Testis (tissue), 3 donors: ENCODE measurements around the gene ABO. TPM values are rescaled to one million over a fixed set of nuclear protein-coding genes. Genes with fewer than 3 reads are reported as not detected.
"Not testable (repeated sequence)": the region's sequence is repeated elsewhere in the genome, so short reads cannot be mapped to it uniquely, and the experiment has no call there.

Experiments used
- DNase-seq: peaks from one replicate; pipeline ENCODE4 v3.0.0-alpha.2; 2019
- H3K27ac ChIP-seq, 2 donors: fragments of 200-600 bp; sonication (generic); one replicate each; pipeline ENCODE4 v1.5.1; 2019
- H3K27me3 ChIP-seq: fragments of 200-600 bp; sonication (generic); one replicate; pipeline ENCODE4 v1.5.1; 2019
- H3K36me3 ChIP-seq: fragments of 200-600 bp; sonication (generic); one replicate; pipeline ENCODE4 v1.5.1; 2017; ENCODE audit warnings: low read depth; ENCODE audit errors: missing control alignments
- H3K4me1 ChIP-seq: fragments of 200-600 bp; sonication (generic); one replicate; pipeline ENCODE4 v1.5.1; 2019
- H3K4me3 ChIP-seq, 2 donors: fragments of 200-600 bp; sonication (generic); one replicate each; pipeline ENCODE4 v1.5.1; 2017 to 2019
- H3K9me3 ChIP-seq: fragments of 200-600 bp; sonication (generic); one replicate; pipeline ENCODE4 v1.5.1; 2017
- CTCF ChIP-seq, 3 experiments: fragments of 450-650 bp in 2 of 3; fragments of 200-600 bp in 1 of 3; sonication (generic) in 1 of 3; IDR thresholded peaks; one replicate each; pipeline ENCODE4 v1.5.1; 2016 to 2019; ENCODE audit warnings: antibody characterized with exemption in 3 of 3, mild to moderate bottlenecking in 2 of 3, moderate library complexity in 1 of 3
- POLR2A ChIP-seq: fragments of 450-650 bp; IDR thresholded peaks from one replicate; pipeline ENCODE4 v1.6.1; 2017; ENCODE audit warnings: antibody characterized with exemption, mild to moderate bottlenecking, moderate library complexity
- WGBS, 2 donors: methylation state at CpG; one replicate each; pipeline ENCODE4 v1.1.5; 2018; 5-methylcytosine and 5-hydroxymethylcytosine counted together
- intact Hi-C: fragments of 100-400 bp; cut with DNase I; formaldehyde crosslinking; loops from one replicate; pipeline ENCODE4 v1.15.1; 2023; ENCODE audit warnings: low total_unique reads
- polyA plus RNA-seq: library from polyadenylated mRNA; stranded (reverse); fragments of 350-450 nt; fragmentation: Illumina TruSeq; extraction: RNeasy Lipid Tissue Mini Kit (QIAGEN cat#74804); gene quantifications from one replicate; pipeline ENCODE4 v1.2.3, GENCODE V29; 2014; ENCODE audit warnings: low read depth, low replicate concordance; ENCODE audit not compliant: insufficient read depth
- total RNA-seq, 2 donors: library from RNA; depleted of rRNA; stranded (reverse); fragments of >200 nt; gene quantifications; one replicate each; pipeline ENCODE4 v1.2.3, GENCODE V29; 2016

The ABO gene
- total and polyA plus RNA-seq, 3 donors from 2014 or later: 10.4 to 31.1 (median 25.6) TPM

GRCh38 chr9:133237035-133237731, 37.8 kb downstream of the ABO start:
- no peak for TF ChIP-seq POLR2A
- no peak for TF ChIP-seq CTCF (IDR thresholded peaks at IDR 0.05)
- no peak overlapping the region for H3K4me3 ChIP-seq
- peak overlapping the region; percentile 72 to 75 for H3K27ac ChIP-seq
- no peaks in the 10 kb centered on the region for H3K9me3 ChIP-seq
- H3K27me3 ChIP-seq: no peaks in the 10 kb centered on the region
- intact Hi-C loops: no loop called here
- DNase-seq: peak; percentile 57
- WGBS, 2 donors: 37 to 41% methylated on average over 17 of the region's 17 CpGs
- H3K4me1 ChIP-seq: peaks cover 18% of the 10 kb centered on the region
- no peaks in the 10 kb centered on the region for H3K36me3 ChIP-seq

- H3K27me3 ChIP-seq, intact Hi-C loops: not testable (repeated sequence)
Observed at GRCh38 chr9:133236291-133237034, 38.5 kb downstream of the ABO start.

GRCh38 chr9:133235549-133236222, 39.3 kb downstream of the ABO start:
- 89 to 90% methylated on average over 9 to 11 of the region's 11 CpGs for WGBS, 2 donors
- Histone ChIP-seq H3K27me3 (no peaks in the 10 kb centered on the region), H3K4me1 (peaks cover 18% of the 10 kb centered on the region), H3K27ac (no peak overlapping the region), H3K4me3 (no peak overlapping the region), H3K9me3 (no peaks in the 10 kb centered on the region), H3K36me3 (no peaks in the 10 kb centered on the region)
- TF ChIP-seq POLR2A (no peak), CTCF (IDR thresholded peaks at IDR 0.05) (no peak)
- peak; percentile 4 for DNase-seq
- intact Hi-C loops: no loop called here

More at GRCh38 chr9:133236291-133237034, 38.5 kb downstream of the ABO start:
- Histone ChIP-seq H3K27ac (peak overlapping the region in 1 of 2 donors; percentile 72), H3K4me1 (peaks cover 18% of the 10 kb centered on the region)
- H3K36me3 ChIP-seq, H3K4me3 ChIP-seq, H3K9me3 ChIP-seq: not testable (repeated sequence)
- DNase-seq: peak; percentile 20
- 71 to 81% methylated on average over 7 to 19 of the region's 19 CpGs for WGBS, 2 donors

GRCh38 chr9:133234577-133235322, 40.3 kb downstream of the ABO start:
- intact Hi-C loops: no loop called here
- peaks cover 18% of the 10 kb centered on the region for H3K4me1 ChIP-seq
- DNase-seq: peak; percentile 4
- 95 to 98% methylated on average over 4 to 31 of the region's 31 CpGs for WGBS, 2 donors
- H3K4me3 ChIP-seq: no peak overlapping the region
- H3K36me3 ChIP-seq: no peaks in the 10 kb centered on the region
- H3K27ac ChIP-seq: no peak overlapping the region
- no peaks in the 10 kb centered on the region for H3K27me3 ChIP-seq
- TF ChIP-seq POLR2A (no peak), CTCF (IDR thresholded peaks at IDR 0.05) (no peak)
- no peaks in the 10 kb centered on the region for H3K9me3 ChIP-seq
